Uterus (tissue), 2 donors: Measurements from ENCODE around the gene GLTPD2.

Experiments used
- CTCF ChIP-seq, 4 experiments: fragments of 200-600 bp in 2 of 4; fragments of 450-650 bp in 2 of 4; sonication (generic) in 2 of 4; IDR thresholded peaks; one replicate each; pipeline ENCODE4 v1.5.1; 2016 to 2019; ENCODE audit warnings: antibody characterized with exemption in 4 of 4, mild to moderate bottlenecking in 2 of 4, moderate library complexity in 1 of 4
- POLR2A ChIP-seq, 2 donors: fragments of 450-650 bp; IDR thresholded peaks; one replicate each; pipeline ENCODE4 v1.6.1; 2016; ENCODE audit warnings: antibody characterized with exemption in 2 of 2, mild to moderate bottlenecking in 1 of 2, moderate library complexity in 1 of 2

- no peak for TF ChIP-seq CTCF (IDR thresholded peaks at IDR 0.05)
- no peak for TF ChIP-seq POLR2A (IDR thresholded peaks at IDR 0.05)
Observed at GRCh38 chr17:4827399-4827798, 38.6 kb downstream of the GLTPD2 start.
